GM23338 (cell line): ENCODE results near the gene VPS16.

Experiments
- CREB1 ChIP-seq: fragments of 250-450 bp; sonication (Bioruptor Pico); IDR thresholded peaks from 2 replicates; pipeline ENCODE4 v1.5.0; 2020; ENCODE audit warnings: low read depth, mild to moderate bottlenecking, moderate library complexity
- EZH2 ChIP-seq: fragments of 200-600 bp; sonication (generic); IDR thresholded peaks from one replicate; pipeline ENCODE4 v1.8.0; 2017; ENCODE audit warnings: antibody characterized with exemption, mild to moderate bottlenecking, low read depth; ENCODE audit not compliant: unreplicated experiment
- EZH2phosphoT487 ChIP-seq: fragments of 200-600 bp; sonication (generic); IDR thresholded peaks from one replicate; pipeline ENCODE4 v1.8.1; 2018; ENCODE audit warnings: antibody characterized with exemption; ENCODE audit not compliant: unreplicated experiment
- JUNB ChIP-seq: IDR thresholded peaks from one replicate; pipeline ENCODE4 v1.6.1; 2016; ENCODE audit warnings: antibody characterized with exemption; ENCODE audit not compliant: unreplicated experiment
- POLR2AphosphoS5 ChIP-seq: IDR thresholded peaks from 2 replicates; pipeline ENCODE4 v1.6.1; 2016; ENCODE audit warnings: antibody characterized with exemption, low read depth
- REST ChIP-seq: IDR thresholded peaks from one replicate; pipeline ENCODE4 v1.6.1; 2018; ENCODE audit warnings: antibody characterized with exemption; ENCODE audit not compliant: unreplicated experiment
- STAT1 ChIP-seq: IDR thresholded peaks from one replicate; pipeline ENCODE4 v1.6.1; 2016; ENCODE audit warnings: antibody characterized with exemption; ENCODE audit not compliant: unreplicated experiment
- ZNF114 ChIP-seq: fragments of 250-450 bp; sonication (Bioruptor Pico); IDR thresholded peaks from 2 replicates; pipeline ENCODE4 v1.5.0; 2020; ENCODE audit warnings: mild to moderate bottlenecking, moderate library complexity
- ZNF331 ChIP-seq: fragments of 250-450 bp; sonication (Bioruptor Pico); IDR thresholded peaks from 2 replicates; pipeline ENCODE4 v1.5.0; 2020; ENCODE audit warnings: low read depth, mild to moderate bottlenecking, moderate library complexity
- ZNF462 ChIP-seq: fragments of 250-450 bp; sonication (Bioruptor Pico); IDR thresholded peaks from 2 replicates; pipeline ENCODE4 v1.5.0; 2020; ENCODE audit warnings: mild to moderate bottlenecking, moderate library complexity
- TF ChIP-seq, protein P1 (sequence below), 2 experiments: fragments of 200-600 bp in 1 of 2; sonication (generic) in 1 of 2; conservative IDR thresholded peaks; 2 replicates each; pipeline versions ENCODE4 v1.5.1 to v1.6.1; 2016 to 2017; ENCODE audit warnings: antibody characterized with exemption in 2 of 2, low read depth in 2 of 2, mild to moderate bottlenecking in 2 of 2, moderate library complexity in 1 of 2
- TF ChIP-seq, protein P2 (sequence below): IDR thresholded peaks from 2 replicates; pipeline ENCODE4 v1.6.1; 2016; ENCODE audit warnings: antibody characterized with exemption

DNA sequence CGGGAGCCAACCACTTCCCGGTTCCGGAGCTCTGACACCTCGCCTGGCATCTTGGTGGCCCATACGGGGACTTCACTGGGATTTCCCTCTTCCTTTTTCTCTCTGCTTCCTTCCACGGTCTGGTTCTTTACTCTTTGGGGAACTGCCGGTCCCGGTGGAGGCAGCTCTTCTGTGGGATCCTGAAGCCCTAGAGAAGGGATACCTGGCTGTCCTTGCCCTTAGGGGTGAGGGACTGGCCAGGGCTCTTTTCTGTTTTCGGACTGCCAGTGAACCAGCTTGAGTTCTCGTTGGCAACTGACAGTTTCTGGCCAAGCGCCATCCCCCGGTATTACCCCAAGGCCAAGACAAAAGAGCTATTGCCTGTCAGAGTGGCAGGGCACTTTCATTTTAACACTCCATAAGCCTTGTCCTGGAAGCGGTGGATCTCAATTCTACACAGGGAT lies 39.2 kb upstream of the VPS16 start:
- no peak for TF ChIP-seq JUNB
- peak; percentile 71 for TF ChIP-seq EZH2
- TF ChIP-seq, protein P1, sequence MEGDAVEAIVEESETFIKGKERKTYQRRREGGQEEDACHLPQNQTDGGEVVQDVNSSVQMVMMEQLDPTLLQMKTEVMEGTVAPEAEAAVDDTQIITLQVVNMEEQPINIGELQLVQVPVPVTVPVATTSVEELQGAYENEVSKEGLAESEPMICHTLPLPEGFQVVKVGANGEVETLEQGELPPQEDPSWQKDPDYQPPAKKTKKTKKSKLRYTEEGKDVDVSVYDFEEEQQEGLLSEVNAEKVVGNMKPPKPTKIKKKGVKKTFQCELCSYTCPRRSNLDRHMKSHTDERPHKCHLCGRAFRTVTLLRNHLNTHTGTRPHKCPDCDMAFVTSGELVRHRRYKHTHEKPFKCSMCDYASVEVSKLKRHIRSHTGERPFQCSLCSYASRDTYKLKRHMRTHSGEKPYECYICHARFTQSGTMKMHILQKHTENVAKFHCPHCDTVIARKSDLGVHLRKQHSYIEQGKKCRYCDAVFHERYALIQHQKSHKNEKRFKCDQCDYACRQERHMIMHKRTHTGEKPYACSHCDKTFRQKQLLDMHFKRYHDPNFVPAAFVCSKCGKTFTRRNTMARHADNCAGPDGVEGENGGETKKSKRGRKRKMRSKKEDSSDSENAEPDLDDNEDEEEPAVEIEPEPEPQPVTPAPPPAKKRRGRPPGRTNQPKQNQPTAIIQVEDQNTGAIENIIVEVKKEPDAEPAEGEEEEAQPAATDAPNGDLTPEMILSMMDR (conservative IDR thresholded peaks at IDR 0.05; ENCODE audit: low read depth in 2 of 2): no peak
- TF ChIP-seq CREB1 (CRISPR knock-in tag): no peak
- TF ChIP-seq REST: no peak
- no peak for TF ChIP-seq ZNF331 (CRISPR knock-in tag)
- no peak for TF ChIP-seq POLR2AphosphoS5
- TF ChIP-seq ZNF114 (CRISPR knock-in tag): no peak
- no peak for TF ChIP-seq STAT1
- TF ChIP-seq EZH2phosphoT487: no peak
- TF ChIP-seq, protein P2, sequence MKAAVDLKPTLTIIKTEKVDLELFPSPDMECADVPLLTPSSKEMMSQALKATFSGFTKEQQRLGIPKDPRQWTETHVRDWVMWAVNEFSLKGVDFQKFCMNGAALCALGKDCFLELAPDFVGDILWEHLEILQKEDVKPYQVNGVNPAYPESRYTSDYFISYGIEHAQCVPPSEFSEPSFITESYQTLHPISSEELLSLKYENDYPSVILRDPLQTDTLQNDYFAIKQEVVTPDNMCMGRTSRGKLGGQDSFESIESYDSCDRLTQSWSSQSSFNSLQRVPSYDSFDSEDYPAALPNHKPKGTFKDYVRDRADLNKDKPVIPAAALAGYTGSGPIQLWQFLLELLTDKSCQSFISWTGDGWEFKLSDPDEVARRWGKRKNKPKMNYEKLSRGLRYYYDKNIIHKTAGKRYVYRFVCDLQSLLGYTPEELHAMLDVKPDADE: no peak
- TF ChIP-seq ZNF462: no peak
